ENCODE measurements around the gene ADAMTS14.

Gene ADAMTS14

DNA sequence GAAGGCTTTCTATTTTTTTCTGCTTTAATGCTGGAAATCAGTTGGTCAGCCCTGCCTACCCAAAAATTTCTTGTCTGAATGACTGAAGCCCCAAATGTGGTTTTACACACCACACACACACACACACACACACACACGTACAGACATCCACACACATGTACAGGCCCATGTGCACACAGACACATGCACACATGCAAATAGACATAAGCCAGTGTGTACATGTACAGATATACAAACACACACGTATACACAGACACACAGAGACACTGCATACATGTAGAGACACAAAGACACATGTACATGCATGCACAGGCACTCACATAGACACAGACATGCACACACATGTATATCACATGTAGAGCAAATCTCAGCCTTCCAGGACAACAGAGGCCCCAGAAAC lies 58.6 kb downstream of the ADAMTS14 start:
- DNase-seq: no peak

DNA sequence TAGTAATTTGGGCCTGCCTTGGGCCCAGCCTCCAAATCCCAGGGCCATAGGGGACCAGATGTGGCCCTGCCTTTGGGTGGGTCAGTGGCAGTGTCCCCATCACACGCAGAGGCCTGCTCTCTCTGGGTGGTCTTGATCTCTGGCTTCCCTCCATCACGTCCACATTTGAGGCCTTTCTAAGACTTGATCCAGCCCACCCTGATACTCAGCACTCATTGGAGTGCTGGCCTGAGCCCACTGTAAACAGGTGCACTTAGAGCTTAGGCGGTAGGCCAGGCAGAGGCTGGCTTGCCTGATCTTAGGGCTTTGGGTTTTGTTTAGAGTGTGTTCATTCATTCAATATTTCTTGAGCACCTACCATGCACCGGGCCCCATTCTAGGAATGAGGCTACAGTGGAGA lies 60.3 kb downstream of the ADAMTS14 start:
- no peak for DNase-seq

DNA sequence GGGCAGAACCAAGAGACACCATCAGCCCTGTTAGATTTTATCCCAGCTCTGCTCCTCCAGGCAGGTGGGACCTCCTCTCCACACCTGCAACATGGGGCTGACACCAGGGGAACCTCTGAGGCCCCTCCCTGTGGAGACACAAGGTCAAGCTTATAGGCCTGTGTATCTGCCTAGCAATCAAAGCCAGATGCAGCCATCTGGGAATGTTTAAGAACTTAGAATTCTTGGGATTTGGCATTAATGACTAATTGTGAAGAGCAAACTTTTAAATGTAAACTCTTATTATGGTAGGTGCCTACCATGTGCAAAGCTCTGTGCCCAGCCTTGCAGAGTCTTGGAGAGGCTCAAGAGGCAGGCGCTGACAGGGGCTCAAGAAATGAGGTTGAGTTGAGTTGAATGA lies 60.7 kb downstream of the ADAMTS14 start:
- peak; percentile 43 for DNase-seq

DNA sequence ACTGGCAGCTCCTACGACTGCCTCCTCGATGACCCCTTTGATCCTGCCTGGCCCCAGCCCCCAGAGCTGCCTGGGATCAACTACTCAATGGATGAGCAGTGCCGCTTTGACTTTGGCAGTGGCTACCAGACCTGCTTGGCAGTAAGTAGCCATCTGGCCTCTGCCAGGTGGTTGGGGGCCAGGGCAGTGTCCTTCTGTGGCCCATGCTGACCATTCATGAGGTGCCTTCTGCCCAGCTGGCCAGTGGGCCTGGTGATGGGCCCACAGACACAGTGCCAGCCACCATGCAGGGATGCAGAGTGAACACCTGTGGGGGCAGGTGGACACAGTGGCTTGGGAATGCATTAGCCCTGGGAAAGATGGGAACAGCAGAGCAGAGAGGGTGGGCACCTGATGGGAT lies 62.9 kb downstream of the ADAMTS14 start:
- DNase-seq: no peak

DNA sequence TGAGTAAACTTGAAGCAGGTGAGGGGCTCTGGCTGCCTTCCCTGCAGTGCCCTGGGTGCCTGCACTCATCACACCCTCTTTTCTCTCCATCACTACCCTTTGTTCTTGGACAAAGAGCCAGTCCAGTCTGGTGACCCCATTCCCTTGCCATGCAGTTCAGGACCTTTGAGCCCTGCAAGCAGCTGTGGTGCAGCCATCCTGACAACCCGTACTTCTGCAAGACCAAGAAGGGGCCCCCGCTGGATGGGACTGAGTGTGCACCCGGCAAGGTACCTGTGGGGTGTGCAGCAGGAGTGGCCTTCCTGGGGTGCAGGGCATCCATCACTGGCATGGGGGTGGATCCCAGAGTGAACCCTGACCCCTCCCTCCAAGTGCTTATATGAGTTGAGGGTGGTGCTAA lies 64.2 kb downstream of the ADAMTS14 start:
- DNase-seq: no peak

DNA sequence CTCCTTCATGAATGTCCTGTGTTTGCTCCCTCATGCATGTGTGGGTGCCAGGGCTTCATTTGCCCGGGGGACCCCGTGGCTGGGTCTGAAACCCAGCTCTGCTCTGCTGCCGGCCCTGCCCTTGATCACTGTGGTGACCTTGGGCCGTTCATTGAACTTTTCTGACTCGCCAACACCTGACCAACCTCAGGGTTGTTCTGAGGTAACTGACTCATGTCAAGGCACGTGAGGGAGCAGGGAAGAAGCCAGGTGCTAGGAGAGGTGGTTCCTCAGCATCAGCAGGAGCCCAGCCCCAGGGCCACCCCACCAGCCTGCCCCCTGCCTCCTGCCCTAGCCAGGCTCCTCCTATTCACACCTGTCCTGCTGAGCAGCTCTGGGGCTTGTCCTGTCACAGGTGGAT lies 64.9 kb downstream of the ADAMTS14 start:
- no peak for DNase-seq

DNA sequence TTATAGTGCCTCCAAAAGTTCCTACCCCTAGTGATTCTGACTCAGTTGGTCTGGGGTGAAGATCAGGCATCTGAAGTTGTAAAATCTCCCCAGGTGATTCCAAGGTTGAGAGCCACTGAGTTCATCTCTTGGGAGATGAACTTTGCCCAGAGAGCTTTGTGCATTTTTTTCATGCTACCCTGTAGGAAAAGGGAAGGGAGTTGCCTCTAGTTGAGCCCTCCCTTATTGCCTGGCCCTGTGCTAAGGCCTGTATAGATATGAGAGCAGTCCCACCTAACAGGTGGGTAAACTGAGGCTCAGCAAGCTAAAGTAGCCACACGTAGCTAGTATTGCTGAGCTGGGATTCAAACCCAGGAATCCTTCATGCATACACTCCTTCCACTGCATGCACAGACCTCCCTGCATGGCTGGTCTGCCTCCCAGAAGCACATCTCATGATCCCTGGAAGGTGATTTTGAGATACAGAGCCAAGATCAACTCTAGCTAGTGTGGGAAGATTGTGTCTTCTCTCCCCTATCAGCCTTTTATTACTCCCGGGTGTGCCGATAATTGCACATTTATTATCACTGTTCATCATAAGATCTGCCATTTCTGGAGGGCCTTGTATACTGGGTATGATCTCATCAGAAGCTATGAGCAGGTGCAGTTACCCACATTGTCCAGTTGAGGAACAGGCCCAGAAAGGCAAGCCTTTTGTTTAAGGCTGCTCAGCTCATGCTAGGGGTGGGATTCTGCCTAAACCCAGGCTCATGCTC lies 65.9 kb downstream of the ADAMTS14 start:
- no peak for DNase-seq

DNA sequence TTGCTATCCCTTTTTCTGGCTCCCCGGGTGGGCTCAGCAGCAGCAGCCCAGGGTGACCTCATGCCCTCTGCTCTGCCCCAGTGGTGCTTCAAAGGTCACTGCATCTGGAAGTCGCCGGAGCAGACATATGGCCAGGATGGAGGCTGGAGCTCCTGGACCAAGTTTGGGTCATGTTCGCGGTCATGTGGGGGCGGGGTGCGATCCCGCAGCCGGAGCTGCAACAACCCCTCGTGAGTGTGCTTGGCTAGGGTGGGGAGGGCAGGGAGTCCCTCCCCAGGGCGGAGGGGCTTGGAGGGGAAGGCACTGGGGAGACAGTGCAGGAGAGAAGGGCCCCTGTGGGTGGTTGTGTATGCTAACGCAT lies 66.4 kb downstream of the ADAMTS14 start:
- DNase-seq: no peak

DNA sequence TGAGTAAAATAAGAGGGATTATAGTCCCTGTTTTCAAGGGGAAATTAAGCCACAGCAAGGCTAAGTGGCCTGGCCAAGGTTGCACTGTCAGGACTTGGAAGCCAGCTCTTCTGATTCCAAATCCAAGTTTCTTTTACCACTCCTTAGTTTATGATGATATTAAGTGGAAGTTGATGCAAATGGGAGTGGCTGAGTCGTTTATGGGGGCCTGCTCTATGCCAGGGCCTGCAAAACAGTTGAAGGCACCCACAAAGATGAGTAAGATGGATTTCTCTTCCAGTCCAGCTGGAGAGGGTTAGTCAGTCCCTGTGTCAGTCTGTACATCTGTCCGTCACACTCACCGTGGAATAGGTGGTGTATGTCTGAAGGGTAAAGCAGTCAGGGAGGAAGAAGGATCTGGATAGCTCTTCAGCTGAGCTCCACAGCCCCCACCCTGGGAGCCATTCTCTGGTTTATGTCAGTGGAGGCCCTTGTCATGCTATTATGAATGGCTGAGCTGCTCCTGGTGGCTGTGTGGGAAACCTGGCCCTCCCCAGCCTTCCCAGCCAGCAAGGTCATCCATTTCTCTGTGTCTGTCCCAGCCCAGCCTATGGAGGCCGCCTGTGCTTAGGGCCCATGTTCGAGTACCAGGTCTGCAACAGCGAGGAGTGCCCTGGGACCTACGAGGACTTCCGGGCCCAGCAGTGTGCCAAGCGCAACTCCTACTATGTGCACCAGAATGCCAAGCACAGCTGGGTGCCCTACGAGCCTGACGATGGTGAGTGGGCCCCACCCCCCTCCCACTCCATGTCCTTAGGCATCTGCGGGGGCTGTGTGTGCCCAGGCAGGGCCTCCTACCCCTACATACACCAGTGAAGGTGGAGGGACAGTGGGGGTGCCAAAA lies 68.3 kb downstream of the ADAMTS14 start:
- no peak for DNase-seq

DNA sequence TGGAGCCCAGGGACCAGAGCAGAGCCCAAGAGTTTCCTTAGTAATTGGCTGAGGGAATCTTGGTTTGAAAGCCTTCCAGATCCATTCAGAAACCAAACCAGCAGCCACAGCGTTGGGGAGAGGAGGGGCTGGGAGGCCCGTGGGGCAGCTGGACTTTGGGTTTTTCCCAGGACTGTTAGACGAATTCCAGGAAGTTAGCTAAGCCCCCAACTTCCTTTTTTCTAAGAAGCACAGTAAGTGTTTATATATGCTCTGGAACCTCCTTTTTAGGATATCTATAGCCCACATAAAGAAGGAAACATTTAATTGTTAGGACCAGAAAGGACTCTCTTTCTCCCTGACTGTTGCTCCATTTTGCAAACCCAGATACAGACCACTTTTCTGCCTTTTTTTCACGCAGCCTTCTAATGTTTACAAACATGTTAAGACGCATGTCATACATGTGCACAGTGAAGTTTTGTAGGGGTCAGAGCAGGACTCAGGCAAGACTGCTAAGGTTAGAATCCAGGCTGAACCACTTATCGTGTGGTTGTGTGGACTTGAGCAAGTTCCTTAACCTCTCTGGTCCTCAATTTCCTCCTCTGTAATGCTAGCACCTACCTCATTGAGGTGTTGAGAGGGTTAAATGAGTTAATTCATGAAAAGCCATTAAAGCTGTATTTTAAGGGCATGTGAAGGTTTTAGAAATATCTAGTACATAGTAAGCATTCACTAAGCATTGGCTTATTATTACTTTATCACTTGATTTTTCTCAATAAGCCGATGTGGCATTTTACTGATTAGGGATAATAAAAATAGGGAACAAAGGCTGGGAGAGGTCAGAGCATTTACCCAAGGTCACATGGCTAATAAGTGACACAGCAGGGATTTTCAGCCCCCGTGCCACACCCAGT lies 70.5 kb downstream of the ADAMTS14 start:
- peak; percentile 86 for DNase-seq

DNA sequence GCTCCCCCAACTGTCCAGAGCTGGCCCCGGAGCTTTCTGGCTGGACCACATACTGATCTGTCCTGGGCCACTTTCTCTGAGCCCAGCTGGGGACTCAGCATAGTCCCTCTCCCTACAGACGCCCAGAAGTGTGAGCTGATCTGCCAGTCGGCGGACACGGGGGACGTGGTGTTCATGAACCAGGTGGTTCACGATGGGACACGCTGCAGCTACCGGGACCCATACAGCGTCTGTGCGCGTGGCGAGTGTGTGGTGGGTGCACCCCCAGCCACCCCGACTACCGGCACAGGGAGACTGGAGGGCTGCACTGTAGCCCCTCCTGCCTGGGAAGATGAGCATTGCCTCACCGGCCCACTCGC lies 71.1 kb downstream of the ADAMTS14 start:
- DNase-seq: no peak

DNA sequence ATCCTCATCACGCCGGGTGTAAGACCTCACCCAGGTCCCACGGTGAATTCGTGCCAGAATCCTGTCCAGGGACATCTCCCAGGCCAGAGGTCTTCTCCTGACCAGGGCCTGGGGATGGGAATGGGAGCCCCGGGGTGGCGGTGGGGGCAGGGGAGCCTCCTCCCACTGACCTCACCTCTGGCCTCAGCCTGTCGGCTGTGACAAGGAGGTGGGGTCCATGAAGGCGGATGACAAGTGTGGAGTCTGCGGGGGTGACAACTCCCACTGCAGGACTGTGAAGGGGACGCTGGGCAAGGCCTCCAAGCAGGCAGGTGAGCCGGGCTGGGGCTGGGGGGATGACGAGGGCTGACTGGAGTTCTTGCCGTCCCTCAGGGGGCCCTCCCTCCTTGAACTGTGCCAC lies 71.6 kb downstream of the ADAMTS14 start:
- no peak for DNase-seq

DNA sequence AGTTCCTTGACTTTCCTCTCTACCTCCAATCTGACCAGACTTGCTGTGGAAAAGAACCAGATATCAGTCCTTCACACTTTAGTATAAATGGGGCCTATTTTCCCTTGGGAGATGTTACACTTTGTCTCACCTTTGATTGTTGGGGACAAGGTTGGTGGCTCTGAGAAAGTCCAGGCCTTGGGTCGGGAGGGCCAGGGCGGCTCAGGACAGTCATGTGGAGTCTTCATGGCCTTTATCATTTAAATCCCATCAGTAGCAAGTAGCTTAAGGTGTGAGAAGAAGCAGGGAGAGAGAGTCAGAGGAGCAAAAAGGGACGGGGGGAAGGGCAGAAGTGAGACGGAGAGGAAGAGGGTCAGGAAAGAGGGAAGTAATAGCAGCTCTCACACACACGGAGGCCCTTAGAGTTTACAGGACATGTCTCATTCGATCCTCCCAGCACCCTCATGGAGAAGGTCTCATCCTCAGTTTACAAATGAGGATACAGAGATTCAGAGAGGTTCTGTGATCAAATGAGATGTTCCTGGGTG lies 72.4 kb downstream of the ADAMTS14 start:
- DNase-seq: no peak

DNA sequence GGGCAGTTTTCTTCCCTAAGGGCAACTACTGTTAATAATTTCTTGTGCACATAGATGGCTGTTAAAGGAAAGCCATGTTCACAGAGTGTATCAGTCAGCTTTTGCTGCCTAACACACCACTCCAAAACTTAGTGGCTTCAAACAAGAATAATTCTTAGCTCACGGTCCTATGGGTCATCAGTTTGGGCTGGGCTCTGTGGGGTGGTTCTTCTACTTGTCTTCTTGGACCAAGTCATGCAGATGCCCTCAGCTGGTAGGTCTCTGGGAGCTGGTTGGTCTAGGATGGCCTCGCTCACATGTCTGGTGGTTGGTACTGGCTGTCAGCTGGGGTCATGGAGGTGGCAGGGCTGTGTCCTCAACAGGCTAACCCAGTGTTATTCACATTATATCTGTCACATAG lies 73.2 kb downstream of the ADAMTS14 start:
- no peak for DNase-seq

DNA sequence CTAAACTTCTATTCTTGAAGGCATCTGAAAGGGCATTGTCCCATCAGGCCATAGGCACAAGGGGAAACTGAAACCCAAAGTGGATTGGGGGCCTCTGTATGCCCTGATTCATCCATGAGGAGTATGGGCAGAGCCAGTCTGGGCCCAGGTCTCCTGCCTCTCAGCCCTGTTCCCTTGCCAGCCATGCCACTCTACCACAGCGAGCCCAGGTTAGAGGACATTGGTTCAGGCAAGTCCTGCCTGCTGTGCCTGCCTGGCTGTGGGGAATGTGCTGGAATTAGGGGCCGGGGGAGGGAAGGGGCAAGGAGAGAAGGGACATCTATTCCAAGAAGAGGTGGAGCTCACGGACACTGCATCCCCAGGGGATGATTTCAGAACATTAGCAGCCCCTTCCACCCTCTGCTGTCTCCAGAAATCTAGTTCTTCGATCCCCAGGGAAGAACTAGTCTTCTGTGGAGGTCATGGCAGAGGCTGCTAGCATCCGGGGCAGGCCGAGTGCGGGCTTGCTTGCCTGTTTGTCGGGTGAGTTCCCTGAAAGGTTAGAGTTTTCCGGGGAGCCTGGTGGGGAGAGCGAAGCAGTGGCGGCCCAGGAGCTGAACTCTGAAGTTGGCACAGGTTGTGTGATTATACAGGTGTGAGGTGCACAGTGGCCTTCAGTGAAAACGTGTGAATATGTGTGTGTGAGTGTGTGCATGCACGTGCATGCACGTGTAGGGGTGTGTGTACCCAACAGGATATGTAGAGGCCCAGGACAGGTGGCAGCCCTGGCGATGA lies 75.1 kb downstream of the ADAMTS14 start:
- no peak for DNase-seq

DNA sequence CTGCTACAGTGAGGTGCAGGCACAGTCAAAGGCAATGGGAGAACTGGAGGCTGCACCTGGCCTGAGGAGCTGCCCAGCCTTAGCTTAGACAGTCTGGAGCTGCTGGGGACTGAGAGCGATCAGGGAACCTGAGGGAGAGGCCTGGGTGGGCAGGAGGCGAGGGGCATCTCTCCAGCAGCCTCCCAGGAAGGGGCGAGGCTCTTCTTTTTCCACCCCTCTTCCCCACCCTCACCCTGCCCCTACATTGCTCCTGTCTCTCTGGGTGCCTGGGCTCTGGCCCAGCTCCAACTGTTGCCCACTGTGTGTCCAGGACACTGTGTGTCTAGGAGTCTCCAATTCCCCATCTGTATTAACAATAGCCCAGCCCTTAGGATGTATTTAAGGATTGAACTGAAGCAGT lies 76.0 kb downstream of the ADAMTS14 start:
- DNase-seq: no peak

DNA sequence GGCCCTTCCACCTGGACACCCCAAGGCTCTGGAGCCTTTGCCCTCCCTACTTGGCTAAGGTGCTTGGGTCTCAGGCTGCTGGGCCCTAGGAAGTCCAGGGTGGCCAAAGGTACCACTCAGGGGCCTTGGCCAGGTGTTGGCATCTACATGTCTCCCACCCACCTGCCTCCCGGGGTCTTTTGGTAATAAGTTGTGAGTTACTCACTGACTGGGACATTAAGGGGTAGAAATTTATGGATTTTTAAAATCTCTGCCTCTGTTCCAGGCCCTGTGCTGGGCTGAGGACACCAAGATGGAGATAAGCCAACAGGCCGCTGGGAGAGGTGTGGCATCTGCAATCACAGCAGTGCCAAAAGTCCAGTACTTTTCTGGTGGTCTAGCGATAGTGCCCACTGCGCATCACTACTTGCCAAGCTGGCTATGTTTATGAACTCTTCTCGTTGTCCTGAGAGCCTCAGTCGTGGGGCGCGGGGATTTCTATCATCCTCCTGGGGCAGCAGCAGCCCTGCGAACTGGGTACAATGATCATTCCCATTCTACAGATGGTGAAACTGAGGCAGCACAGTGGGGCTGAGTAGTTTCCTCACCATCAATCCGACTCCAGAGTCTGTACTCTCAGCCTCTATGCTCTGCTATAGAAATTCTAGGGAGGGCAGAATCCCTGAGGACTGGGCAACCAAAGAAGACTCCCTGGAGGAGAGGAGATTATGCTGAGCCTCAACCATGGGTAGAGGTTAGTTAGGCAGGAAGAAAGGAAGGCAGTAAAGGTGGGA lies 76.7 kb downstream of the ADAMTS14 start:
- DNase-seq: no peak

DNA sequence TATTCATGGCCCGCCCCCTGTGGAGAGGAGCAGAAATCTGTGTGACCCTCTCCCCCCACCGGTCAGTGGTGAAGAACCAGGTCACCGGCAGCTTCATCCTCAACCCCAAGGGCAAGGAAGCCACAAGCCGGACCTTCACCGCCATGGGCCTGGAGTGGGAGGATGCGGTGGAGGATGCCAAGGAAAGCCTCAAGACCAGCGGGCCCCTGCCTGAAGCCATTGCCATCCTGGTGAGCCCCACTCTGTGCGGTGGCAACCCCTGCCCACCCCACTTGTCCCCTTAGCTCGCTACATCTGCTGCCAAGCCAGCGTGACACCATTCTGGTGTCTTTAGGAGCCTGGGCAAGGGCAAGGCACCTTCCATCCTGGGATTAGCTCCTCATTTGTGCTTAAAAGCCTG lies 77.5 kb downstream of the ADAMTS14 start:
- no peak for DNase-seq

DNA sequence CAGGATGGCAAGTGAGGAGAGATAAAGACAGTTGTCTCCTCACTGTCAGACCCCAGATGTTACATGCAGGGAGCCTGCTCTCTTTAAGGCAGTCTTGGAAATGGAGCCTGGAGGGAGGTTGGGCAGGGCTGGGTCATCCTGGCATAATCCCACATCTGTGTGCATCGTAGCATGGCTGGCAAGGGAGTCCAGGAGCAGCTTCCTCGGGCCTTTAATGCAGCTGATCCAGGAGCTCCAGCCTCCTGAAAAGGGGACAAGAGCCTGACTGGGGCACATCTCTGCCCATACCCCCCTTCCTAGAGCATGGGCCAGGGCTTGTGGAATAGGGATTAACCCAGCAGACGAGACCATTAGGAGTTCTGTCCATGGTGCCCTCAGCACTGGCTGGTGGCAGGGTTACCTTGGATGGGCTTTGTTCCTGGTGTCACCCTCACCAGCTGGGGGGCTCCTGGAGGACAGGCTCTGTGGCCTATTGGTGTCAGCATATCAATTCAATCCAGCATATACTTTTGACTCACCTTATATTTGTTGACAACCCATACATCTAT lies 77.9 kb downstream of the ADAMTS14 start:
- DNase-seq: no peak

DNA sequence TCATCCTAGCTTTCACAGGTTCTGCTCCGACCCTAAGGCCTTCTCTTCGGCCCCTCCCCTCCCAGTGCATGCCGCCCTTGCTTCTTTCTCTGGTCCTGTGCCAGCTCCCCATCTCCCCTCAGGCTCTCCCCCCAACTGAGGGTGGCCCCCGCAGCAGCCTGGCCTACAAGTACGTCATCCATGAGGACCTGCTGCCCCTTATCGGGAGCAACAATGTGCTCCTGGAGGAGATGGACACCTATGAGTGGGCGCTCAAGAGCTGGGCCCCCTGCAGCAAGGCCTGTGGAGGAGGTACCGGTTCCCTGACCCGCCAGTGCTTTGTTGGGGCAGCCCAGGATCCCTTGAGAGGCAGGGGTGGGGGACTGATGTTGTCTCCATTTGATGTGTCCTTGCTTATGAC lies 79.0 kb downstream of the ADAMTS14 start:
- DNase-seq: no peak

DNA sequence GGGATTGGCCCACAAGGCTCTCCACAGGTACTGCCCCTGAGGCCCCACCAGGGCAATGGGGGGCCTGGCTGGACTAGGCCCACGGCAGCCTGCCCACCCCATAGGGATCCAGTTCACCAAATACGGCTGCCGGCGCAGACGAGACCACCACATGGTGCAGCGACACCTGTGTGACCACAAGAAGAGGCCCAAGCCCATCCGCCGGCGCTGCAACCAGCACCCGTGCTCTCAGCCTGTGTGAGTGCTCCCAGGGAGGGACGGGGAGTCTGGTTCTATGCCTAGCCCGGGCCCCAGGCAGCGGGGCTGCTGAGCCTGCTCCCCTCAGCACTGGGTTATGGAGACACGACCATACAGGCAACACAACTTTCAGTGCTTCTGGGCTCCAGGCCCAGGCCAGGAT lies 79.7 kb downstream of the ADAMTS14 start:
- DNase-seq: no peak
